ENCODE measurements around the gene PRDM12. TPM values are rescaled to one million over a fixed set of nuclear protein-coding genes. Genes with fewer than 3 reads are reported as not detected.
A peak's percentile ranks its signal among the peaks of the same experiment; 100 is the strongest.

The PRDM12 gene
- total RNA-seq, 1 donor from 2014 or later: not detected

GRCh38 chr9:130689937-130690700, 25.7 kb downstream of the PRDM12 start:
- peak; percentile 95 for DNase-seq (ENCODE audit: low read depth)

GRCh38 chr9:130692321-130692720, 27.9 kb downstream of the PRDM12 start:
- no peak for DNase-seq (ENCODE audit: low read depth)

GRCh38 chr9:130693101-130693425, 28.7 kb downstream of the PRDM12 start:
- no peak for DNase-seq (ENCODE audit: low read depth)

- peak; percentile 97 for DNase-seq (ENCODE audit: low read depth)
These were observed 29.2 kb downstream of the PRDM12 start, which contains the start of gene EXOSC2 for GRCh38 chr9:130693426-130694191. Gene EXOSC2 (plus strand): TSS chr9:130693780. CDS start chr9:130693792, 12 bp downstream.

- no peak for DNase-seq (ENCODE audit: low read depth)
These were observed 29.8 kb downstream of the PRDM12 start for GRCh38 chr9:130694205-130694604.

GRCh38 chr9:130696139-130696650, 31.8 kb downstream of the PRDM12 start:
- DNase-seq (ENCODE audit: low read depth): no peak

- DNase-seq (ENCODE audit: low read depth): no peak
These were observed 32.6 kb downstream of the PRDM12 start for GRCh38 chr9:130696996-130697395.

GRCh38 chr9:130698514-130698913, 34.1 kb downstream of the PRDM12 start:
- DNase-seq (ENCODE audit: low read depth): peak; percentile 54

- no peak for DNase-seq (ENCODE audit: low read depth)
These were observed 34.7 kb downstream of the PRDM12 start for GRCh38 chr9:130699047-130699446.

- DNase-seq (ENCODE audit: low read depth): peak; percentile 58
These were observed 36.9 kb downstream of the PRDM12 start for GRCh38 chr9:130701059-130702022.

GRCh38 chr9:130703501-130703900, 39.1 kb downstream of the PRDM12 start:
- no peak for DNase-seq (ENCODE audit: low read depth)

GRCh38 chr9:130707225-130707976, 43.0 kb downstream of the PRDM12 start:
- DNase-seq (ENCODE audit: low read depth): peak; percentile 58

- no peak for DNase-seq (ENCODE audit: low read depth)
These were observed 46.5 kb downstream of the PRDM12 start for GRCh38 chr9:130710822-130711352.

GRCh38 chr9:130711469-130711868, 47.1 kb downstream of the PRDM12 start:
- DNase-seq (ENCODE audit: low read depth): no peak

- DNase-seq (ENCODE audit: low read depth): peak; percentile 94
These were observed 48.3 kb downstream of the PRDM12 start for GRCh38 chr9:130712564-130713285.

- no peak for DNase-seq (ENCODE audit: low read depth)
These were observed 49.0 kb downstream of the PRDM12 start for GRCh38 chr9:130713286-130713960.

GRCh38 chr9:130714586-130715110, 50.3 kb downstream of the PRDM12 start:
- DNase-seq (ENCODE audit: low read depth): no peak

- DNase-seq (ENCODE audit: low read depth): no peak
These were observed 50.9 kb downstream of the PRDM12 start for GRCh38 chr9:130715270-130715669.

GRCh38 chr9:130718562-130718961, 54.2 kb downstream of the PRDM12 start:
- no peak for DNase-seq (ENCODE audit: low read depth)

Measured in renal cortical epithelial cell (primary cell).